ENCODE data around the gene GNPTG.

GNPTG gene

DNA sequence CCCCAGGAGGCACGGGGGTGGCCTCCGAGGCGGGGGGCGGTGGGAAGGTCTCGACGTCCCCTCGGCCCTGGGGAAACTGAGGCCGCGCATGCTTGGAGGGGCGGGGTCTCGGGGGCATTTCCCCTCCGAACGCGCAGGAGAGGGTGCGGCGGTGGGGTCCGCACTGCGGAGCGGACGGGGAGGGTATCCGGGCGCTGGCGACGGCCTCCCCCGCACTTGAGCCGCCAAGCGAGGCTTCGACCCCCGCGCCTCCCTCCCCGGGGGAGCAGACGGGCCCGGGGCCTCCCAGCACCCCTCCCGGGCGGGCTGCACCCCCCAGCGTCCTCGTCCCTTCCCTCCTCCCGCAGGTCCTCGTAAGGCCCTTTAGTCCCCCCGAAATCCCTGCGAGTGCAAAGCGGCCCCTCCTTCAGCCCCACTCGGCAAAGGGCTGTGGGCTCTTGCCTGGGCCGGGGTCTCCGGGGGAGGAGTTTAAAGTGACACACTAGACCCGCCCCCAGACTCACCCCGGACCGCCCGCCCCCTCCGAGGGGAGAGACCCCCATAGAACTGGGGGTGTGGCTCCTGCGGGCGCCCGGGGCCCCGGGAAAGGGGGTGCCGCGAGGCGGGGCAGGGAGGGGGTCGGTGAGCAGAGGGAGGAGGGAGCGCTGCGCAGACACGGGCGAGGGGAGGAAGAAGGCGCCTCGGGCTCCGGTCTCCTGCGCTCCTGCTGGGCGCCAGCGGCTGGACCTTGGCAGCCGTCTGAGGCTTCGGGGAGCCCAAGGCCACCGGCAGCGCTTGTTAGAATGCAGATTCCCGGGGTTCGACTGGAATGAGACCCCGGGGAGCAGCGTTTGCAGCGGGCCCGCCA lies 17.7 kb upstream of the GNPTG start:
- no peak for DNase-seq (ENCODE audit: low spot score)

DNA sequence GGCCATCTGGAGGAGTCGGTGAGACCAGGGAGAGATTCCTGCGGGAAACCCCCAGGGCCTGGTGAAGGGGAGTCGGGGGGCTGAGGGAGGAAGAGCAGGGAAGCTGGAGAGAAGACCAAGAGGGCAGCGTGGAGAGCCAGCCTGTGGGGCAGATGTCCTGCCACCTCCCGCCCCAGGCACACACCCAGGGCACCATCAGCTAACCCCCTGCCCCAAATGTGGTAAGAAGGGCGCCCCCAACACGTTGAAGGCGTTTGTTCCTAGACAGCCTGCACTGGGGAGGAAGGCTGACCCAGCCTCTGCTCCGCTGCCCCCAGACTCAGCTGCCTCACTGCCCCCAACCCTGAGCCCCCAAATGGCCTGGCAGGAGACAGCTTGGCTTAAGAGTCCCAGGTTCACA lies 17.0 kb upstream of the GNPTG start:
- no peak for DNase-seq (ENCODE audit: low spot score)

DNA sequence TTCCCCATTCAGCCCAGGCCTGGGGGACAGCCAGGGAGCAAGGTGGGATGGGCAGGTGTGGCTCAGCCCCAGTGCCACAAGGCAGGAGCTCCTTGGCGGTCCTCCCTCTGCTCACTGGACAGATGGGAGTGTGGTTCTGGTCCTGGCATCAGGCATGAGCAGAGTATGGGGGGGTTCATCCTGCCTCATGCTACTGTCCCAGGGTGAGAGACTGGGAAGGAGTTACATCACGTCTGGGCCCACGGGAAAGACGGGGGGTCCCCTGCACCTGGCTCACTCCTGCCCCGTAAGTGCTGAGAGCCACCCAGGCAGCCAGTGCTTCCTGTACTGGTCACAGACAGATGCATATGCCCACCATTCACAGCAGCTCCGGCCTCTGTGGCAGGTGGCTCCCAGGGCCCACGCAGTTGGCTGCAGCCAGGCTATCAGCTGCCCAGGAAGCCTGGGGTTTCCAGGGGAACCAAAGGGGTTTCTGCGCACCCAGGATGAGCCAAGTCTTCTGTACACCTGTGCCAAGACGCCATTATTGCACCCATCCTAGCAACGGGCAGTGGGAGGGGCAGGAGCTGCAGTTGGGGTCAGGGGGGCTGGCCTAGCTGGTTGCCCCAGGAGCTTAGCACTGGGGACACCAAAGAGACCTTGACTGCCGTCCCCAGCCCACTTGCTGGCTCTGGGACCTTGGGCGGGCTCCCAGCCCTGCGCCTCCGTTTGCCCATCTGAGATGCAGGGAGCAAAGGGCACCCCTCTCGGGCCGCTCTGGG lies 16.3 kb upstream of the GNPTG start:
- peak; percentile 70 for DNase-seq (ENCODE audit: low spot score)

DNA sequence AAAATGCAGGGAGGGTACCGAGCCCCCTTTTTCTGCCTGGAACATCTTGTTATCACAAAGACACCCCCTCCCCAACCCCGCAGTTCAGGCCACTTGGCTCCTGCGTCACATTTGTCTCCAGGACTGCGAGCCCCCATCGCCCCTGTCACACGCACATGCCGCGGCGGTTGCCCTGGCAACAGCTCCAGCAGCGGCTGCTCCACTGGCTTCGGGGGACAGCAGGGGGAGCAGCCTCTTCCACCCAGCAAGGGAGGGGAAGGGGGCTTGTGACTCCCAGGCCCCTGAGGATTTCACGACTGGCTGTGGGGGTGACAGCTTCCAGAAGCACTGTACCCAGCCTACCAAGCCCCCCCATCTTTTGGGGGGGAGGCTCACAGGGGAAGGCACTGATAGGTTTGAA lies 15.7 kb upstream of the GNPTG start:
- DNase-seq (ENCODE audit: low spot score), result peak; percentile 60

DNA sequence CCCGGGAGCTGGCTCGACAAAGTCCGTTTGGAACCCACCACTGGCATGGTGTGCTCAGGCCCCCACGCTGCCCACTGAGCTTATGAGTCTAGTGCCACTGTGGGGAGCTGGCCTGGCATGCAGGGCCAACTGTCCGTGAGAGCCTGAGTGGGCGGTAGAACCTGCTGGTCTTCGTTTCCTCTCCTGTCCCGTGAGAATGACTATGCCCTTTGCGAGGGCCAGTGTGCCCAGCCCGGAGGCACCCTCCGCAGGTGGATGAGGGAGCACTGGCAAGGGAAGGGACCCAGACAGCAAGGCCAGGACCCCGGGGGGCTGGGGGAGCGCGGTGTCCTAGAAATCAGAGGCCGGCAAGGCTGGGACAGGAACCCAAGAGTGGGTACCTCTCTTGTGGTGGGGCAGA lies 15.1 kb upstream of the GNPTG start:
- DNase-seq (ENCODE audit: low spot score), result no peak

DNA sequence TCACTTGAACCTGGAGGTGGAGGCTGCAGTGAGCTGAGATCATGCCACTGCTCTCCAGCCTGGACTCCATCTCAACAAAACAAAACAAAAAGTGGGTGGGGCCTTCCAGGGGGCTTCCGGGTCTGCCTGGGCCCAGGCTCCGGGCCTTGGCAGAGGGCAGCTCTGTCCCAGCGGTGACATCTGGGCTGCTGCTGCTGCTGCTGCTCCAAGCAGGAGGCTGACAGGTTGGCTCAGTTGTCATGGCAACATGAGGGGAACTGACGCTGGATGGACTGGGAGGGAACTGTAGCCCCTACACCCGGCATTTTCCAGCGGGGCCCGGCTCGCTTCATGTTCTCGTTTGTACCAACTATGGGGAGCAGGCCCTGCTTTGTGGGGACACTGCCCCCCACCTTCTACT lies 14.2 kb upstream of the GNPTG start:
- DNase-seq (ENCODE audit: low spot score), result no peak

DNA sequence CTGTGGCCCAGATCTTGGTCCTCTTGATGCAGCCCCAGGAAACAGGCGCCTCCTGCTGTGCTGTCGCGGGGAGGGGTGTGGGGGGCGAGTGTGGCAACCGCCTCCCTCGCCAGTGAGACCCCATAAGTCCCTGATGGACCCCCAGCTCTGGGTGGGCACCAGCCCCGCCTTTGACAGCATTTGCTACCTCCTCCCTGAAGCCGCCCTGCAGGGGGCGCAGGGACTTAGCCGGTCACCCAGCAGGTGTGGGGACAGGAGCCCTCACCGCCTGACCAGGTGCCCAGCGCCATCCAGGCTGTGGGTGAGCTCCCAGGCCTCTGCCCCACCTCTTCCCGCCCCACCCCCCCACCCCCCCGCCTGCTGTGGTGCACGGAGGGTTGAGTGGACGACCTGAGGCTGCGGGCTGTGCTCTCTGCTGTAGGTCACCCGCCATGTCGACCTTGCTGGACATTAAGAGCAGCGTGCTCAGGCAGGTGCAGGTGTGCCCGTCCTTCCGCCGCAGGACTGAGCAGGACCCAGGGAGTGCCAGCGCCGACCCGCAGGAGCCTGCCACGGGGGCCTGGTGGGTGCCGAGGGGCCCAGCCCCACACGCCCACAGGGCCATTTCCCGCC lies 13.5 kb upstream of the GNPTG start:
- no peak for DNase-seq (ENCODE audit: low spot score)

DNA sequence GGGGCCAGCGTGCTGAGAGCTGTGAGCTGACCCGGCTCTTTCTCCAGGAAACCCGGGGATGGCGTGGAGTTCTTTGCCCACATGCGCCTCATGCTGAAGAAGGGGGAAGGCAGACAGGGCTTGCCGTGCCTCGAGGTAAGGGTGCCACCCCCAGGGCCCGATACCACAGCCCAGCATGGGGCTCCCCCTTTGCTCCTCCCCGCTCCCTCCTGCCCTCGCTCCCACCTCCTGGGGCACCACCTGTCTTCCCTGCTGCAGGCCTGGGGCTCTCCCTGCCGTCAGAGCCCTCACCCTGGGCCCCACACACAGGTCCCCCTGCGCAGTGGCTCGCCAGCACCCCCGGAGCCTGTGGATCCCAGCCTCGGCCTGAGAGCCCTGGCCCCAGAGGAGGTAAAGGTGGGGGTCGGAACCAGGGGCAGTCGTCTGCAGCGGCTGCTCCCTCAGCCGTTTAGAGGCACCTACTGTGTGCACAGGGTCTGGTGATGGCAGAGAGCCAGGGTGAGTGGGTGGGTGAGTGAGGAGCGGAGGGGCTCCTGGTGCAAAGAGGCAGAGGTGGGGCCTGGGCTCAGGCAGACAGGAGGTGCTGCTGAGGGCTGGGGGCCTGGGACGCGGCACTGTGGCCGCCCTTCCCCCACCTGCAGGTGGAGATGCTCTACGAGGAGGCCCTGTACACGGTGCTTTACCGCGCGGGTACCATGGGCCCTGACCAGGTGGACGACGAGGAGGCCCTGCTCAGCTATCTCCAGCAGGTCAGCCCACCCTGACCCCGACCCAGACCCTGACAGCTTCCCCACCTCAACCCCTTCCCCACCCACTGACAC lies 12.7 kb upstream of the GNPTG start:
- DNase-seq (ENCODE audit: low spot score), result no peak

DNA sequence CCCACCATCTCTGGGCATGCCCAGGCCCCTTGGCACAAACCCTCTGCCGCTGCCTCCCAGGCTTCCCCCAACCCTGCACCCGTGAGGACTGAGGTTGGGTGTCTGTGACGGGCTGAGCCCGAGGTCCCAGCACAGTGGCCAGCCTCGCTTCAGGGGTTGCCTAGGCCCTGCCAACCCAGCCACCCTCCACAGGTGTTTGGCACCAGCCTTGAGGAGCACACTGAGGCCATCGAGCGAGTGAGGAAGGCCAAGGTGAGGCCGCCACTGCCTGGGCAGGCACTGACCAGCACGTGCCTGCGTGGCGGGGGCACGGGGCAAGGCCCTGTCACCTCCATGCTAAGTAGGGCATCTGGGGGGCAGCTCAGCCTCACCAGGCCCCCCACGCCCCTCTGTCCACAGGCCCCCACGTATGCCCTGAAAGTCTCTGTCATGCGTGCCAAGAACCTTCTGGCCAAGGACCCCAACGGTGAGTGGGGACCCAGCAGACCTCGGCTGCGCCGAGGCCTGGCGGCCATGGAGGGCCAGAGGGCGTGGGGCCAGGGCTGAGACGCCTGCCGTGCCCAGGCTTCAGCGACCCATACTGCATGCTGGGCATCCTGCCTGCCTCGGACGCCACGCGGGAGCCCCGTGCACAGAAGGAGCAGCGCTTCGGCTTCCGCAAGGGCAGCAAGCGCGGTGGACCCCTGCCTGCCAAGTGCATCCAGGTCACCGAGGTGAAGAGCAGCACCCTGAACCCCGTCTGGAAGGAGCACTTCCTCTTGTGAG lies 10.8 kb upstream of the GNPTG start:
- no peak for DNase-seq (ENCODE audit: low spot score)

DNA sequence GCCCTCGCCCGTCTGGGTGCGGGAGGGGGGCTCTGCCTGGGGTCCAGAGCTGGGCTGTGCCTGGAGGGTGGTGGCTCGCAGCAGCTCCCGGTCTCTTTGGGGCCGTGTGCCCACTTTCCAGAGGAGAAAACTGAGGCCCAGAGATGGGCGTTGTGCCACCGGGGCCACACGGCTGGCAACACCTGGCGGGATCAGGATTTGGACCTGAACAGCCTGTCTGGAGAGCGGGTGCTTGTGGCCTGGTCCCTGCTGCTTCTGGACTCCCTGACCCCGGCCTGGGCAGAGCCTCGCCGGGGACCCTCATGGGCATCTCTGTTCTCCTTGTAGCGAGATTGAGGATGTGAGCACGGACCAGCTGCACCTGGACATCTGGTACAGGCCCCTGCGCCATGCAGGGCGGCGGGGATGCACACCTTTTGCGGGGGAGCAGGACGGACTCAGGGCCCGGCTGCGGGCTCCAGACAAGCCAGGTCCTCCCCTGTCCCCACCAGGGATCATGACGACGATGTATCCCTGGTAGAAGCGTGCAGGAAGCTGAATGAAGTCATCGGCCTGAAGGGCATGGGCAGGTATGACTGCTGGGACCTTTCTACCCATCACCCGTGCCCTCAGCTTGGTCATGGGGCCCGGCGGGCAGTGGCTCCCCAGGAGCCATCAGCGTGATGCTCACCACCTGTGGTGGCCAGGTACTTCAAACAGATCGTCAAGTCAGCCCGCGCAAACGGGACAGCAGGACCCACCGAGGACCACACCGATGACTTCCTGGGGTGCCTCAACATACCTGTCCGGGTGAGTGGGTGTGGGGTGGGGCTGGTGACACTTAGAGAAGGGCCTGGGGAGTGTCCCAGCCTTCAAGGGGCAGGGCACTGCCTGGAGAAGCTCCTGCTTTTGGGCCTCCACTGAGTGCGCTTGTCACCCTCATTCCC lies 10.0 kb upstream of the GNPTG start:
- no peak for DNase-seq (ENCODE audit: low spot score)

DNA sequence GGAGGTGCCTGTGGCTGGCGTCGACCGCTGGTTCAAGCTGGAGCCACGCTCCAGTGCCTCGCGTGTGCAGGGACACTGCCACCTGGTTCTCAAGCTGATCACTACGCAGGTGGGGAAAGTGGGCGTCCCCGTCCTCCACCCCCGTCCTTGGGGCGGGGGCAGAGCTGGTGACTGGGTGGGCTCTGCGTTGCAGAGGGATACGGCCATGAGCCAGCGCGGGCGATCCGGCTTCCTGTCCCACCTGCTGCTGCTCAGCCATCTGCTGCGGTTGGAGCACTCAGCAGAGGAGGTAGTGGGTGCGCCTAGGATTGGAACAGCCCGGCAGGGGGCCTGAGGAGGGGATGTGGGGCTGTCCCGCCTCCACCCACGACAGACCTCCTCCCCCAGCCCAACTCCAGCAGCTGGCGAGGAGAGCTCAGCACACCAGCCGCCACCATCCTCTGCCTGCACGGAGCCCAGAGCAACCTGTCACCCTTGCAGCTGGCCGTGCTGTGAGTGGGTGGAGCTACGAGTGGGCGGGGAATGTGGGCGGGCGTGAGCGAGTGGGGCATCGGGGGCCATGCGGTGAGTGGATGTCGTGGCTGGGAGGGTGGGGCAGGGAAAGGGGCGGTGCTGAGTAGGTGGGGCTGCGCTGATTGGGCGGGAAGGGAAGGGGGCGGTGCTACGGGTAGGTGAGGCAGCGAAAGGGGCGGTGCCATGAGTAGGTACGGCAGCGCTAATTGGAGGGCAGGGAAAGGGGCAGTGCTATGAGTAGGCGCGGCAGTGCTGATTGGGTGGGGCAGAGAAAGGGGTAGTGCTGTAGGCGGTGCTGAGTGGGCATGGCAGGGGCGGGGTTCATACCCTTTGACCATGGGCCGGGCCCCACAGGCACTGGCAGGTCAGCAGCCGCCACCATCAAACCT lies 9.0 kb upstream of the GNPTG start:
- peak; percentile 98 for DNase-seq (ENCODE audit: low spot score)

DNA sequence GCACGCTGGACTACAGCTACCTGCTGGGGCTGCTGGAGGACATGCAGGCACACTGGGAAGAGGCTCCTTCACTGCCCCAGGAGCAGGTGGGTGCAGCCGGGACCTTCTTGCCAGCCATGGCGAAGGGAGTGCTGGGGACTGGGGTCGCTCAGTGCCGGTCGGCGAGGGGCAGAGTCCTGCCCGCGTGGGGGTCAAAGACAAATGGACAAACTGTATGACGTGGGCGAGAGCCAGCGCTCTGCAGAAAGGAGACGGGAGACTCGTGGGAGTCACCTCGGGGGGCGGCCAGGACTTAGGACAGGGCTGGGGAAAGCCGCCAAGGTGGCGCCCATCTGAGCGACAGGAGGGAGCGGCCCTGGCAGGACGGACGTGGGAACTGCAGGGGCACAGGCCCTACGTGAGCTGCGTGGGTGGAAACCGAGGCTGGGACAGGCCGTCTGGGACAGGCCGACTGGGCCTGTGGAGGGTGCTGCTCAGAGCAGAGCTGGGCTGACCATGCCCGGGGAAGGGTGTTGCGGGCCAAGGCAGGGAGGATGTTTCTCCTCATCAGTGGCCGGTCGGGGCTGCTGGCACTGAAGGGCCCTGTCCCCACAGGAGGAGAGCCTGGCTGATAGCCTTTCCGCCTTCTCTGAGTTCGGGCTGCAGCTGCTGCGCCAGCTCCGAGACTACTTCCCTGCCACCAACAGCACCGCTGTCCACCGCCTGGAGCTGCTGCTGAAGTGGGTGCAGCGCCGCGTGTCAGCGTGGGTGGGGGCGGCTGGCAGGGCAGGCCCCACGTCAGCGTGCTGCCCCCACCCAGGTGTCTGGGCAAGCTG lies 8.1 kb upstream of the GNPTG start:
- DNase-seq (ENCODE audit: low spot score), result no peak

DNA sequence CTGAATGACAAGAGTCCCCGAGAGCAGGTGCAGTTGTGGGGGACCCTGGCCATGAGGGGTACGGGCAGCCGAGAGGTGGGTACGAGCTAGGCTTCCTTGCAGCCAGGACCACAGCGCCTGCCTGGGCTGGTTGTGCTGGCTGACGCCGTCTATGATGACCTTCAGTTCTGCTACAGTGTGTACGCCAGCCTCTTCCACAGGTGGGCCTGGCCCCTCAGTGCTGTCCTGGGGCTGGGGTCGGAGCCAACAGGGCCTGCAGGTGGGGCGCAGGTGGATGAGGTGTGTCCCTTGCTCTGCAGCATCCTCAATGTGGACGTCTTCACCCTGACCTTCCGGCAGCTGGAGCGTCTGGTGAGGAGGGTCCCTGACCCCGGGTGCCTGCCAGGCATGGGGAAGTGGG lies 7.2 kb upstream of the GNPTG start:
- no peak for DNase-seq (ENCODE audit: low spot score)

DNA sequence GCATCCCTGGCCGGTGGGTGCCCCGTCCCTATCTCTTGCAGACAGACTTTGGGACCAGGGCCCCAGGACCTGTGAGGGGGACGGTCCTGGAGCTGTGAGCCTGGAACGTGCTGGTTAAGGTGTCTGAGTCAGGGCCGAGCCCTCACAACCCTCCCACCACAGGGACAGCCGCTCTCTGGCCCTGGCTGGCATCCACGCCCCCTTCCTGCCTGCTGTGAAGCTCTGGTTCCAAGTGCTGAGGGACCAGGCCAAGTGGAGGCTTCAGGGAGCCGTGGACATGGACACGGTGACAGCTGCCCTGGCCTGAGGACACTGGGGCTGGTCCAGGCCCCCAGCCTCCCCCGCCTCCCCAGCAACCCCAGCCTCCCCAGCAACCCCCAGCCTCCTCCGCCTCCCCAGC lies 6.6 kb upstream of the GNPTG start:
- no peak for DNase-seq (ENCODE audit: low spot score)

DNA sequence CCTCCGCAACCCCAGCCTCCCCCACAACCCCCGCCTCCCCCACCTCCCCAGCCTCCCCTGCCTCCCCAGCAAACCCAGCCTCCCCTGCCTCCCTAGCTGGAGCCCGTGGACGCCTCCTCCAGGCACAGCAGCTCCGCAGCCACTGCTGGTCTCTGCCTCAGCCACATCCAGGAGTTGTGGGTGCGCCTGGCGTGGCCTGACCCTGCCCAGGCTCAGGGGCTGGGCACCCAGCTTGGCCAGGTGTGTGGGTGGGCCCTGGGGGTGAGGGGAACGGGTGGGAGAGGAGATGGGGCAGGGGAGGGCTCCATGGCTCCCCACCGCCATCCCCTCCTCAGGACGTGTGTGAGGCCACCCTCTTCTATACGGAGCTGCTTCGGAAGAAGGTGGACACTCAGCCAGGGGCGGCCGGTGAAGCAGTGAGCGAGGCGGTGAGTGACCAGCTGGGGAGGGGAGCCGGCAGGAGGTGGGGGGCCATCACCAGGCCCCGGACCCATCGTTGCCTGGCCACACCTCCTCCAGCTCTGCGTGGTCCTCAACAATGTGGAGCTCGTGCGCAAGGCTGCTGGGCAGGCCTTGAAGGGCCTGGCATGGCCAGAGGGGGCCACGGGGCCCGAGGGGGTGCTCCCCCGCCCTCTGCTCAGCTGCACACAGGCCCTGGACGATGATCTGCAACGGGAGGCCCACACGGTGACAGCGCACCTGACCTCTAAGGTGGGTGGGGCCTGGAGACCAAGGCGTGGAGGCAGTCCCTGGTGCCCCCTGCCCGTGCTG lies 5.9 kb upstream of the GNPTG start:
- DNase-seq (ENCODE audit: low spot score), result no peak

DNA sequence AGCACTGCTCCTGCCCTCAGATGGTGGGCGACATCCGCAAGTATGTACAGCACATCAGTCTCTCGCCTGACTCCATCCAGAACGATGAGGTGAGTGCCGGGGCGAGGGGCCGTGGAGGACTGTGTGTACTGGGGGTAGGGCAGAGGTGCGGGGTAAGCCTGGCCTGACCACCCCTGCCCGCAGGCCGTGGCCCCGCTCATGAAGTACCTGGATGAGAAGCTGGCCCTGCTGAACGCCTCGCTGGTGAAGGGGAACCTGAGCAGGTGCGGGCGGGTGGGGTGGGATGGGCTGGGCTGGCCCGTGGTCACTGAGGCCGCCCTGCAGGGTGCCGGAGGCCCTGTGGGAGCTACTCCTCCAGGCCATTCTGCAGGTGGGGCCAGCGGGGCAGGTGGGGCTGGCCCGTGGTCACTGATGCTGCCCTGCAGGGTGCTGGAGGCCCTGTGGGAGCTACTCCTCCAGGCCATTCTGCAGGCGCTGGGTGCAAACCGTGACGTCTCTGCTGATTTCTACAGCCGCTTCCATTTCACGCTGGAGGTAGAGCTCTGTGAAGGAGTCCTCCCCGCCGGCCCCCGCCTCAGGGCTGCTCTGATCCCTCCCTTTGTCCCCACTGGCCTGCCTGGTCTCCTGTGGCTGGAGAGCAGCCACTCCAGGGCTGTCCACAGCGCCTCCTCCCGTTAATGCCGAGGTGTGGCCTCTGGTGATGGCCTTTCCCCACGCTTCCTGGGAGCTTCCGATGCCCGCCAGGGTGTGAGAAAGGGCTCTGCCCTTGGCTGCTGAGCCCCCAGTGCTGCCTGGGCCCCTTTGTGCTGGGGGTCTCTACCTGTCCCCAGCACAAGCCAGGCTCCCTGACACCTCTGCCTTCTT lies 5.1 kb upstream of the GNPTG start:
- DNase-seq (ENCODE audit: low spot score), result no peak

Measured in NAMALWA (cell line).